ENCODE measurements around the gene KRT33A.
"Not testable (repeated sequence)": the region's sequence is repeated elsewhere in the genome, so short reads cannot be mapped to it uniquely, and the experiment has no call there.

Gene KRT33A

DNA sequence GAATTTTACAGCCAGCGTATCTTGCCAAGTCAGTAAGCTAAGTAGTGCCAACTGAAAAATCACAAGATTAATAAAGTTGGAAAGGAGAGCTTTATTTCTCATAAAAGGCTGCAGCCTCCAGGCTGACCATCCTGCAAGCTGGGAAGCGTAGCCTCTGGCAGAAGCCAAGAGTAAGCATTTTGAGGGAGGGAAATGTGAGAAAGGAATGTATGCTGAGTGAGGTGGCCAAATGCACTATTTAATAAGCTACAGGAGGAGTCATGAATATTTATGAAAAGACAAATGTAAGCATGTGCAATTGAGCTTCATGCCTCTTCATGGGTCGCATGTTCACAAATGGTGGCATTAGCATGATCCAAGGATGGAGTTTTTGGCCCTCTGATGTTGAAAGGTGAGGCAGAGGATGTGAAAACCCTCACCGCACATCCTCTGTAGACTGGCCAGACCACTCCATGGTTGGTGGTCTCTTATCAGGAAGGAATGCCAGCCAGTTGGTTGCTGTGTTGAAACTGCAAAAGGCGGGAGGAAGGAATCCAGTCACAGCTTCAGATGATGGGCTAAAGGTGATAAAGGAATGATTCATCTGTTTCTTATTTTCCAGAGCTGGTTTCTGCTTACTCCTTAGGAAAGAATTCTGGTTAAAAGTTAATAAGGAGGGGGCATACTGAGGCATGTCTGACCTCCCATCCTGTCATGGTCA, 9.8 kb upstream of the KRT33A start:
- DNase-seq, result no peak

GRCh38 chr17:41354536-41354935, 3.9 kb upstream of the KRT33A start:
- no peak for DNase-seq

GRCh38 chr17:41352597-41353366, 2.2 kb upstream of the KRT33A start:
- DNase-seq, result no peak

- no peak for DNase-seq
Measured at GRCh38 chr17:41351177-41351576, 549 bp upstream of the KRT33A start.

DNA sequence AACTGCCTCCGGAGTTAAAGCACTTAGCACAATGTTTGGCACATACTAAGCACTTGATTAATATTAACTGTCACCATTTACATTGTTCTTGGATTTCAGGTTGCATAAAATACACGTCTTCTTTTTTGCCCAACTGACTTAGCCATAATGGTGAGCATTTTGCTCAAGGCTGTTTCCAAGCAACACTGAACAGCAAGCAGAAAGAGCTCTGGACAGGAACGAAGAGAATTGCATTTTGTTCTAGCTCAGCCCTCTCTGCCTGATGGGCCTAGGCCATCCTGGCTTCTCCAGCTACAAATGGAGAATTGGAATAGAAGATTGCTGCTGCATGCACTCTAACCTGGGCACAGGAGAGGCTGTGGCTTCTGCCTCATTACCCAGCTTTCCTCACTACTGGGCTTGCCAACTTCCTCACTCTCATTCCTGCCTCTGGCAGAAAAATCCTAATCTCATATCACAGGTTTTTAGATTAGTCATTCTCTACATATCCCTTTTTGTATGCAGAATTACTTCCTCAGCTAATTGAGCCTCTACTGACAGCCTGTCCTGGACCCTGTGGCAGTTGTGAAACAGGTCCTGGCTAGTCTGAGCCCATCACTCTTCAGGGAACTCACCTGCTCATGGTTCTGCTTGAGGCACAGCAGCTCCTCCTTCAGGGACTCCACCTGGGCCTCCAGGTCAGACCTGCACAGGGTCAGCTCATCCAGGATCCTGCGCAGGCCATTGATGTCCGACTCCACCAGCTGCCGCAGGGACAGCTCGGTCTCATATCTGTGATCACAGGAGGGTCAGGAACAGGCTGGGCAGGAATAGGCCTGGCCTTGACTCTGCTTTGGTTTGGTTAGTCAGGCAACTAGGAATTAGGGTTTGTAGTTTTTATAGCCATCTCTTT, 2.5 kb downstream of the KRT33A start:
- no peak for DNase-seq

- not testable (repeated sequence) for DNase-seq
Measured at GRCh38 chr17:41346421-41346820, 4.2 kb downstream of the KRT33A start.

- no peak for DNase-seq
Measured at GRCh38 chr17:41345992-41346391, 4.6 kb downstream of the KRT33A start.

GRCh38 chr17:41343029-41343428, 7.6 kb downstream of the KRT33A start:
- DNase-seq, result no peak

DNA sequence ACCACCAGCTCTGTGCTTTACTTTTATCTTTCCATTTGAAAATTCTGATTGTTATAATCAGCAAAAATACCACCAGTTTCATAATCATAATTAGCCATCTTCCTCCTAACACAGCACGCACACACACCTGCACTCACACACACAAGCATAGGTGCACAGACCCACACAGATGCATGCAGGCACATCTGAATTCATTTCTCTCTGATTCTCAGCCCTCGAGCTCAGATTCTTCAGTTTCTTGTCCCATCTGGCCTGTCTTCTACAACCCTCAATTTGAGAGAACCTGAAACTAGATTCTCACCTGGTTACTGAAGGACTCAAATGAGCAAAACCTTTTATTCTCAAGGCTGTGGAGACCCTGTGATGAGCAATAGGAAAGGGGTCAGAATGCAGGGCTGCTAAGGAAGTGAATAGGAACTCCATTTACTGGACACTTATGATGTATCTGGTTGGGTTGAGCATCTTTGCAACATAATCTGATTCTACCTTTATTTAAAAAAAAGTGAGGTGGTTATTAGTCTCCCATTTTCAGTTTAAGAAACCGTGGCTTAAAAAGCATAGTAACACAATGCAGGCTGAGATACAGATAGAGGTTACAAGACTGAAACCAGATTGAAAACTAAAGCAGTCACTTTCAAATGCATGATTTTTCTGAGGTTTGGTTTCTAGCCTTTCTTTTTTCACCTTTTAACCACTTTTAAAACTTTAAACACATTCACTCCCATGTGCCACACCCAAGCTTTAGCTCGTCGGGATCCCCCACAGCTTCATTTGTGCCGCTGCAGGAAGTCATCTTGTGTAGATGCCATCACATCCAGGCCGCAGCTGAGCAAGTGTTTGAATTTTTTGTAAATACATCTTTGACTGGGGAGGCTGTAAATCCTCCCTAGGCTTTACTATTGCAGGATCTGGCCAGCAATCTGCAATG, 9.4 kb downstream of the KRT33A start:
- DNase-seq, result no peak

- no peak for DNase-seq
Measured at GRCh38 chr17:41340494-41340893, 10.1 kb downstream of the KRT33A start.

- DNase-seq, result no peak
Measured at GRCh38 chr17:41339571-41340172, 11.0 kb downstream of the KRT33A start.

- DNase-seq, result no peak
Measured at GRCh38 chr17:41338961-41339485, 11.6 kb downstream of the KRT33A start.

DNA sequence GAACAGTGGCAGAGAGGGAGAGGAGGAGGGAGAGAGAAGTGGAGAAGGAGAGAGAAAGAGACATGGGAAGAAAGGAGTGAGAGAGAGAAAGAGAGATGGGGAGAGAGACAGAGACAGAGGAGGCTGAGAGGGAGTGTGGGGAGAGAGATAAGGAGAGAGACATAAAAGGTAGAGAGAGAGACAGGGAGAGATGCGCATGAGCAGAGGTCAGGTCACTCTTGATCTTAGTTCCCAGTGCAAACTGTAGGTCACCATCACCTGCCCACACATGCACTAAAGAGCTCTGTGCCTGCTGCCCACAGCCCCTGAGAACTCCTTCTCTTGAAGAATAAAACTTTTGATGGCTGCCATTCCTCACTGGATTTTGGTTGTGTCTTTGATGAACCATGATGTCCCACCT, 14.9 kb downstream of the KRT33A start:
- no peak for DNase-seq

GRCh38 chr17:41334385-41335305, 16.0 kb downstream of the KRT33A start:
- no peak for DNase-seq

- no peak for DNase-seq
Measured at GRCh38 chr17:41333836-41334235, 16.8 kb downstream of the KRT33A start.

GRCh38 chr17:41333098-41333497, 17.5 kb downstream of the KRT33A start:
- DNase-seq, result no peak

GRCh38 chr17:41332239-41332638, 18.4 kb downstream of the KRT33A start:
- DNase-seq, result no peak

DNA sequence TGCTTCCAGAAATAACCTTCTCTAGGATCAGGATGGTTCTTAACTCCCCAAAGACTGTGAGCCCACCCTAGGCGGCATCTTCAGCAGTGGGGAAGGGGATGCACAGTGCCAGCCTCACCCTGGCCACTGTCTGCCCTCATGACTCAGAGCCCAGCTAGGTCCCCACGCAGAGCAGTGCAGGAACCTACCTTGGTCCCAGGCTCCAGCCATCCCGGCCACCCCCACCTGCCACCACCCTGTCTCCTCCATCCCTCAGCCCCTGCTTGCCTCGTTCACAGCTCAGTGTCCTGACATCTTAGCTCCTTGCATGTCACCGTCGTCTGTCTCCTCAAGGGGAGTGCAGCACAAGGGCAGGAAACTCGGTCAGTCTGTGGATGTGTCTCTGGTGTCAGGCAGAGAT, 19.0 kb downstream of the KRT33A start:
- no peak for DNase-seq

DNA sequence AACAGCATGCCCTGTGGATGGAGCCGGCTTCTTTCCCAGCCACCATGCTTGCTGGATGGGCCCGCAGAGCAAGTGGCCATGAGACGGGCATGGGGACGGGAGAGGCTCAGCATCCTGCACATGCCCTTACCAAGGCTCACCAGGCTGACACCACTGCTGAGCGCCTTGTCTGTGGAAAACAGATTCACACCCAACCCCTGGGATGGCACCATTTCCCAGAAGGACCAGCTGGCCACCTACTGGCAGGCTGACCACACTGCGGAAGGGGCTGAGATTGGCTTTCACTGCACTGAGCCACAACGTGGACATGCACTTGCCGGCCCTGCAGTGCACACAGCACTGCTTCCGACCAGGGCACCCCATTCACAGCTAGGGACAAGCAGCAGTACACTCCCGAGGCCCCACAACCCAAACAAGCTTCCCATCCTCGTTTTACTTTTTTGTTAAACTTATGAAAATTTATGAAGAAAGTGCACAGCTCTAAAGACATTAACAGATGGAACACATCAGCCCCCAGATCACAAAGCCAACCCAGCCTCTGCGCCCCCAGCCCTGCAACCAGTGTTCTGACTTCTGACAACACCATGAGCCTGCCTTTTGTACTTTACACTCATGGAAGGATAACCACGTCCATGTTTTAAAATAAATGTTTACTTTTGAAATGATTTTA, 21.2 kb downstream of the KRT33A start:
- DNase-seq, result peak; percentile 73

GRCh38 chr17:41328207-41328606, 22.4 kb downstream of the KRT33A start:
- no peak for DNase-seq
